HuH-7.5 (cell line): ENCODE results near the gene CAMKMT.
A peak's percentile ranks its signal among the peaks of the same experiment; 100 is the strongest.
"Not testable (repeated sequence)": the region's sequence is repeated elsewhere in the genome, so short reads cannot be mapped to it uniquely, and the experiment has no call there.

Source experiments
- DNase-seq: peaks from one replicate; pipeline ENCODE4 v3.0.0; 2011; ENCODE audit warnings: low spot score

Gene CAMKMT

DNA sequence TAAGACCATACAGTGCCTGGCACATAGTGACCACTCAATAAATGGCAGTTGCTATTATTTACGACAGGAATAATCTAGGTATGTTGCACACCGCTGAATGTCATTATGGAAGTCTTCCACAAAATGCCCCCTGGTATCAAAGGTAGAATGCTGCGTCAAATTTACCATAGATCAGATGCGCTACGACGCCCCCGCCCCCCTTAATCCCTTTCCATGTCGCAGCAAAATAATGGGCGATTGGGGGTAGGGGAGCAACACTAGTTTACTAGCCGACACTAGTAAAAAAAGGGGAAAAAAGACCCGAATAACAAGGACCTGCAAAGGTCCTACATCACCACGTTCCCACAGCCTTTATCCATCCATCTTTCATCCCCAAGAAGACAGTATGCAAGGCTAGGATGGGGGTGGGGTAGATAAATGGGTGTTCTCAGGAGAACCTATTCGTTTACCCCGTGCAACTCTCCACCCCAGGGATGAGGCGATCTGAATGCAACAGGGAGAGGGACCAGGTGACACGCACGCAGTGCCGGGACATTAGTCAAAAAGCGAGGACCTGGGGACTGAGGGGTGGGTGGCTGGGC lies 908 bp upstream of the CAMKMT start:
- DNase-seq = peak; percentile 3

DNA sequence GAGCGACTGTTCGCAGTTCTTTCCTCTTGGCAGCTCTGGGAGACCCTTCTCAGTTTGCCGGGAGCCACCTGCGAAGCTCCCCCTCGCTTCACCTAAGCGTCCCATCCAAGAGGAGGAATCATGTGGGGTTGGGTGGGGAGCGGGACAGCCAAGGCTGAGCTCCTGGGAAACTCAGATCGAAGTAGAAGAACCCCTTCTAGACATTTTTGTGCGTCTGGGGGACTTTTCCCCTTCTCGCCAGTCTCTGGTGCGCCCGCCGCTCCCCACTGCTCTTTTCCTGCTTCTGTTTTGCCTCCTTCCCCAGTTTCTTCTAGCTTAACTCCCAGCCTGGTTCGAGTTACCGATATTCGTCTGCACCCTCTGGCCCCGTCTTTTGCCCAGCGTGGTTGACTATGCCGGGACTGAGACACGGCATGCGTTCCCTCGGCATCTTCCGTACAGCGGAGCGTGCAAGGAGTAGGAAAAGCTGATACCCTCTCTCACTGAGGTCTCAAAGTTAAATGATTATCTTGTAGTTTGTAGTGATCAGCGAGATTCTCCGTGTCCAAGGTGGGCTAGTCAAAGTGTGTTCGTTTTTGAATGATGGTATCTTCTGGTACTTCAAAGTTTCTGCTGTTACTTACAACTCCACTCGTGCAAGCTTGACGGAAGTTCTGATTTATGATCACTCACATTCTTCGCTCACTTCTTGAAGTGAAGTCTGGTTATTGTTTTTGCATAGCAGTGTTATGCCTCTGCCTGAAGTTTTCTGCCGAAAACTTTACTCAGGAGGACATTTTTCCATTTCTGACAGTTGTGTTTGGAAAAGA lies 664 bp downstream of the CAMKMT start:
- DNase-seq = peak; percentile 10

DNA sequence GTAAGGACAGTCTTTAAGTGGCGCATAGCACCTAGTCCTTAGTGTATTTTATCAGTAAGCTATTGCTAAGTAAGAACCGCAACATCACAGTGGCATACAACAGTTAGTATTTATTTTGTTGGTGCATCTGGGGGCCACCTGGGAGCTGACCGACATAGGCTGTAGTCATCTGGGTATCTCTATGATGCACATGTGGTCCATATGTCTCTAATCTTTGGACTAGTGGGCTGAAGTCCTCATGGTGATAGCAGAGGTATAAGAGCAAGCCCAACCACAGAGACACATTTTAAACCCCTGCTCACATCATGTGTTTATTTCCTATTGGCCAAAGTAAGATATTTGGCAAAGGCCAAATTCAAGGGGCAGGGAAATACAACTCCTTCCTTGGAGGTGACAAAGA lies 2.9 kb downstream of the CAMKMT start:
- no peak for DNase-seq

DNA sequence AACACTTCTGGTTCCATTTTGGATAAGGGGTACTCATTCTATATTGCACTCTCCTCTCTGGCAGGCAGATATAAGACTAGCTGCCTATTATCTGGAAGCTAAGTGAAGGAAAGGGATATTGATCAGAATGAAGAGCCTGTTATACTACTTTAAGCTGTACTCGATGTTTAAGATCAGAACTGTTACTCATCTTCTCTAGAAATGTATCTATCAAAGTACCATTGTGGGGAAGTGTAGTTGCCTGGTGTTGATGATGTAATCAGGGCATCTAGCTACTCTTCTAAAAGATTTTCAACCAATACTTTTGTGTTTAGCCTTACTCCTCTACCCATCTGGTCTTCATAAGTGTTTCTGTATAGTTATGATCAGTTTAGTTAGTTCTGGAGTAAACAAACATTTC lies 5.8 kb downstream of the CAMKMT start:
- no peak for DNase-seq

DNA sequence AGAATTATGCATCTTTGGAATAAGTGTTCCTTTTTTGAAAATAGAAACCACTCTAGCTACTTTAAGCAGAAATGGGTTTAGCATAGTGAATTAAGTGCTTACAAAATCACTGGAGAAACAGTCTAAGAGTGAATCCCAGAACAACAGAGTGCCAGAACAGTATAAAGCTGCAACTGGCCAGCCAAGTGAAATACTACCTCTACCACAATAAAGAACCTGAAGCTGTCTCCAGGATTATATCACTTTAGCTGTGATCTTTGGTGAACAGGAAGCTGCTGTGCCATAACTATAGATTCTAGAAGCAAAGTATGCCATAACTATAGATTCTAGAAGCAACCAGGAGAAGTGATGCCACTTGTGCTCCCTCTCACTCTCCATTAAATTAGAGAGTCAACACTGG lies 7.6 kb downstream of the CAMKMT start:
- no peak for DNase-seq

DNA sequence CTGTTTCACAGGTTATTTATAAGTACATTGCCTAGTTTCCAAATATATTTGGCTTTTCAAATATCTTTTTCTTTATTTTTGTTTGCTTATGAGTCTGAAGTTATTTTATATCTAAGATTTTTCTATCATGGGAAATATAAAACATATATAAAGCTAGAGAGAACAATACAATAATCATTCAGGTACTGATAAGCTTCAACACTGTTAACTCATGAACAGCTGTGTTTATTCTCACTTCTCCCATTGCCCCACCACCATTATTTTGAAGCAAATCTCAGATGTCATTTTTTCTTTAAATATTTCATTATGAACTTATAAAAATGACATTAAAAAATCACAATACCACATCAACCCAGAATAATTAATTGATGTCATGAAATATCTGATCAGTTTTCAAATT lies 9.7 kb downstream of the CAMKMT start:
- DNase-seq = no peak

DNA sequence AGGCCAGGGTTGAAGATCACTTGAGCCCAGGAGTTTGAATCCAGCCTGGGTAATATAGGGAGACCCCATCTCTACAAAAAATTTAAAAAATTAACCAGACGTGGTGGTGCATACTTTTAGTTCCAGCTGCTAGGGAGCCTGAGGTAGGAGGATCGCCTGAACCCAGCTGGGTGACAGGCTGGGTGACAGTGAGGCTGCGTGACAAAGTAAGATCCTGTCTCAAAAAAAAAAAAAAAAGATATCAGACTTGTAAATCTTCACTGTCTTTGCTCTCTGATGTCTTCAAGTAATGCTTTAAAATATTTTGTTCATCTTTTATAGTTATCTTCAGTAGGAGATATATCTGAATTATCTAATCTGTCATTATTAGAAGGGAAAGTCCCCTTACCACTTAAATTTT lies 10.5 kb downstream of the CAMKMT start:
- DNase-seq = no peak

DNA sequence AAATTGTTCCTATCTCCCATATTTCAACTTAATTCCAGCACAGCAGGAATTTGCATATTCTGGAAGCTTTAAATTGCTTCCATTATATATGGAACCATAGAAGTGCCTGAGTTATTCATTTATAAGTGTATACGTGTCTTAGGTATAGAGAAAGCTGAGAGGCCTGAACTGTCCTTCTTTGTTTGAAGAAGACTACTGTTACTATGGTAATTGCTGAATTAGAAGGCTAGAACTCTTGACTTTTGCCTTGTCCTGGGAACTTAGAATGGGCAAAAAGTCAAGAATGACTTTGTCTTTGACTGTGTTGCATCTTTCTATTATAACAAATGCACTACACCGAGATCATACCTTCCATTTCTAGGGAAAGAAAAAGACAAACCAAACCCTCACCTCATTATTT lies 15.7 kb downstream of the CAMKMT start:
- DNase-seq = no peak

DNA sequence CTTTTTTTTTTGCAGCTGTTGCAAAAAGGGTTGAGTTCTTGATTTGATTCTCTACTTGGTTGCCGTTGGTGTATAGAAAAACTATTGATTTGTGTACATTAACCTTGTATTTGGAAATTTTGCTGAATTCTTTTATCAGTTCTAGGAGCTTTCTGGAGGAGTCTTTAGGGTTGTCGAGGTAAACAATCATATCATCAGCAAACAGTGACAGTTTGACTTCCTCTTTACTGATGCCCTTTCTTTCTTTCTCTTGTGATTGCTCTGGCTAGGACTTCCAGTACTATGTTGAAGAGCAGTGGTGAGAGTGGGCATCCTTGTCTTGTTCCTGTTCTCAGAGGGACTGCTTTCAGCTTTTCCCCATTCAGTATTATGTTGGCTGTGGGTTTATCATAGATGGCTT lies 23.5 kb downstream of the CAMKMT start:
- DNase-seq = not testable (repeated sequence)

DNA sequence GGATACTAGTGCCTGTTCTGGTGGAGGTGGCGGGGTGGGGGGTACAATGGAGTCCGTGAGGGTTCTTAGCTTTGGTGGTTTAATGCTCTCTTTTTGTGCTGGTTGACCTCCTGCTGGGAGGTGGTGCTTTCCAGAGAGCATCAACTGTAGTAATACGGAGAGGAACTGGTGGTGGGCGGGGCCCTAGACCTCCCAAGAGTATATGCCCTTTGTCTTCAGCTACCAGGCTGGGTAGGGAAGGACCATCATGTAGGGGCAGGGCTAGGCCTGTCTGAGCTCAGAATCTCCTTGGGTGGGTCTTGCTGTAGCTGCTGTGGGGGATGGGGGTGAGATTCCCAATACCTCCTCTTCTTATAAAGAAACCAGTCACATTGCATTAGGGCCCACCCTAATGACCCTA lies 27.1 kb downstream of the CAMKMT start:
- no peak for DNase-seq

DNA sequence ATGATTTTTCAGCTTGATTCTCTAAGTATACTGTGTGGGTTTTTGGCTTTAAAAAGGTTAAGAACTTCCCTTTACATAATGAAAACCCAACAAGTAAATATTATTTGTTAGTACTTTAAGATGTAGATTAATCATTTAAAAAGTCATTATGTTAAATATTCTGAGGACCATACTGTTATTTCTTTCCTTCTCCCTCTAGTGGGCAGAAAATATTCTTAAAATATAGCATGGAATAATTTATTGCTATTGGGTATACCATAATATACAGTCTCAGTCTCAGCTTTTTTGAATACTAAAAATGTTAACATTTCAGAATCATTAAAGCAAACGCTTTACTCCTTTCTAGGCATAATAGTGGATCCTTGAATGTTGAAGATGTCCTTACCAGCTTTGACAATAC lies 28.1 kb downstream of the CAMKMT start:
- DNase-seq = no peak

DNA sequence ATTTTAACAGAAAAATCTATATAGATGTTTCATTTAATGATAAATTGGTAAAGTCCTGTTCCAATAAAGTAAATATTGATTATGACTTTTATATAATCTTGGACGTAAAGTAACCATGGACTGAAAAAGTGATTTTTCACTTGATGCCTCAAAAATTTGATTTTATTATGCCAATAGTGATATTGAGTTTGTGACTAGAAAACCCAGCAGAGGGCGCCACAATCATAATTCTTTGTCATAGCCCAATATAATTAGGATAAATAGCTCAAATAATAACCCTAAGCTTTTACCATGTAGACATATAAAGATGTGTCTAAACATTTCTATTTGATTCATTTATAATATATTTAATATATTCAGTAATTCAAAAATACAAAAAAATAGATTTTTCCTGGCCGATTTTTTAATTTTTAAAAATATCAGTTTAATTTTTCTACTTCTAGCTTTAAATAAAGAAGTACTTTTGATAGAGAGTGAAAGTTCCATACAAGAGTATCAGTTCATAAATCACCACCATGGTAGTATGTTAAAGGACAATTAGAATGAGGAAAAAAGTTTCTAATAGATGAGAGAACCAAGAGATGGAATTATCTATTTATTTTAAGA lies 30.7 kb downstream of the CAMKMT start:
- DNase-seq = no peak

DNA sequence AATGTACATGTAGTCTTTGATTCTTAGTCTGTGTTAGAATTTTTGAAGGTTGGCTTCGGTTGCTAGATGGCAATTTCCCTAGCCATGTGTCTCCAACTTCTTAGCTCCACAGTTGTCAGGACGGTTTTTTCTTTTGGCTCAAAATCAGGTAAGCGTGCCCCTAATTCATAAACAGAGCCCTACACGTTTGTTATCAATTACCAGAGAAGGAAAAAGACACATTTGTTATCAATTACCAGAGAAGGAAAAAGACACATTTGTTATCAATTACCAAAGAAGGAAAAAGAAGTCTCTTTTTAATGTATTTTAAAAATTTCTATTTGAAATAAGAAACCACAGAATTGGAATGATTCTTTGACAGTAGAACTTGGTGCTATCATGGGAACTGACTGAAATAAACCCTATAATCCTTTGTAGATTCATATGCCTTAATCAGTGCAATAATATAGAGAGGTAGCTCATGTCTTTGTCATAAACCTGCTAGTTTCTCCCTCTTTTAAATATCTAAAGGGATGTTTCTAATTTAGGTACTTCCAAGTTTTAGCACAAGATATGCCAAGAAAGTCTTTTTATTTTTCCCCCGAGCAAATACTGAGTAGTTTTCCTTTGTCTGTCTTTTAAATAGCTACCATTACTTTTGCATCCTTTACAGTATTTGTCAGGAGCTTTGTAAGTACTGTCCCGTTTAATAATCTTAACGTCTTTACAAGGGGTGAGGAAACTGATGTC lies 35.9 kb downstream of the CAMKMT start:
- DNase-seq = no peak

DNA sequence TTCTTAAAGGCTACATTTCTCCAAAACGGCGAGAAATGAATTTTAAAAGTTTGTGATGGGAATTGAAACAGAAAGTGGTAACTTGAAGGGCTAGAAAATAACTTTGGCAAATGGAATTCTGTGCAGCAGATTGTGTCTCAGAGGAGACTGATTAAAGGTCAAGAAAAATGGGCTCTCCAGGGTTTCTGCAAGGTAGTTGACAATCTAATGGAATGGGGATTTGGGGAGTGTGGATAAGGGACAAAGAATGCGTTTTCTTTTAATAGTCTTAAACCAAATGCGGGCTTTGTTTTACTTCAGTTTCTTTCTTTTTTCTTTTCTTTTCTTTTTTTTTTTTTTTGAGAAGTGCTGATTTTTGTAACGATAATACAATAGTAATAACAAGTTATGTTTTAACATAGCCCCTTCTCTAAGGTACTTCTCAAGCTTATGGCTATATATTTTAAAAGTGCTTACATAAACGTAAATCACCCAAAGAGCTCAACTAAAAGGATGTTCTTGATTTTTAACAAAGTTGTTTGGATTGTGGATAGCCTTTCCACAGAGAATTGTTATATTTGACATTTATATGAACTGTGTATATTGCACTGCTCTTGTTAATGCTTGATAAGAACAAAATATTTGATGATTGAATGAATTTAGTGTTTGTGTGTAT lies 36.6 kb downstream of the CAMKMT start:
- no peak for DNase-seq

DNA sequence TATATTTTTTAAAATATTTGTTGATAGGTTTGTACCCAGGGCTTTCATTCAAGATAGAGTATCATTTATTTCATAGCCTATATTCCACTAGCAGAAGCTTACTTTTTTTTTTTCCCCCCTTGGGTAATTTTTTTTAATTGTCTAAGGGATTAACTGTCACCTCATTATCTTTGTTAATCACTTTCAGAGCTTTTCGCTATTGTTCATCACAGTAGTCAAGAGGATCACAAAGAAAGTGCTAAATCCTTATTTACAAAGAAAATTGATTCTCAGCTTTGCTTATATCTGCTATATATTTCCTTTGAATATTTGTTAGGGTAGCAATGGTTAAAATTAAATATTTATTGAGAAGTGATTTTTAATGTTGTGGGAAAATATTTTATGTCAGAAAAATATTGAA lies 59.0 kb downstream of the CAMKMT start:
- DNase-seq = no peak

DNA sequence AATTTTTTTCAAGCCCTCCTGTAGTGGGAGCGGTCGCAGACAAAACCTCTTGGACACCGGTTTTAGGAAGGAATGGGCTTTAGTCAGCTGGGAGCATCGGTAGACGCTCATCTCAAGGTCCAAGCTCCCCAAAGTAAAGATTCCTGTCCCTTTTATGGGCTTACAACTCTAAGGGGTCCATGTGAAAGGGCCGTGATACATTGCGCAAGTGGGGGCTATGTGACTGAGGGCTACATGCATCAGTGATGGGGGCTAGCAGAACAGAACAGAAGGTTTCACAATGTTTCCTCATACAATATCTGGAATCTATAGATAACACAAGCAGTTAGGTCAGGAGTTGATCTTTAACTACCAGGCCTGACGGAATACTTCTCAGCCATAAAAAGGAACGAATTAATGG lies 62.5 kb downstream of the CAMKMT start:
- DNase-seq = no peak

DNA sequence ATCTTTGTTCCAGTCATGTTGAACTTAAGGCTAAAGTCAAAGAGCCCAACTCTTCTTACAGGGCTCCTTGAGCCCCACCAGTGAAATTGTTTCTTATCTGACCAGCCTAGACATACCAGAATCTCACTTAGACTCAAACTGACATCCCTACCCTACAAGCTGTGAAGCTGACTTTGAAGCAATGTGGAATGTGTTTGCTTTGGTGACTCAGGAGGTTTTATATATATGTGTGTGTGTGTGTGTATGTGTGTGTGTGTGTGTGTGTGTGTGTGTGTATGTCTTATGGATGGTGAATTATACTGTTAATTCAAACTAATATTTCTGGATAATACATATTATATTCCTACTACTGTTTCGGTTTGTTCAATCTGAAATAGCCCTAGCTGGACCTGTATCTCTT lies 67.3 kb downstream of the CAMKMT start:
- DNase-seq = no peak

DNA sequence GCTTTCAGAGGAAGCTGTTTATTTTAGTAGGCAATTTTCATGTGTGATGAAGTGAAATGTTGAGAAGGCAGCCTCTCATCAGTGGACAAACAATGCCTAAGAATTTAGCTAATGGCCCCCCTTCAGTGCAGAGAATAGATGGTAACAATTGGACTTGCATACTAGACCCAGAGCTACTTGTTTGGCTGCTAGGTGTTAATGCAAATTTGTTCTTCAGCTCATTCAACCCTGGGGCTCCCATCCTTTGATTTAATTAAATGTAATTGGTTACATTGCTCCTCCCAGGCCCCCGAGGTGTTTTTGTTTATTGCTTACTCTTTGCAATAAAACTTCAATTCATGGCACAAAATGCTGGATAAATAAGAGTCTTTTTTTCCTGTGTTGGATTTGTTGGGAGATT lies 68.6 kb downstream of the CAMKMT start:
- no peak for DNase-seq

DNA sequence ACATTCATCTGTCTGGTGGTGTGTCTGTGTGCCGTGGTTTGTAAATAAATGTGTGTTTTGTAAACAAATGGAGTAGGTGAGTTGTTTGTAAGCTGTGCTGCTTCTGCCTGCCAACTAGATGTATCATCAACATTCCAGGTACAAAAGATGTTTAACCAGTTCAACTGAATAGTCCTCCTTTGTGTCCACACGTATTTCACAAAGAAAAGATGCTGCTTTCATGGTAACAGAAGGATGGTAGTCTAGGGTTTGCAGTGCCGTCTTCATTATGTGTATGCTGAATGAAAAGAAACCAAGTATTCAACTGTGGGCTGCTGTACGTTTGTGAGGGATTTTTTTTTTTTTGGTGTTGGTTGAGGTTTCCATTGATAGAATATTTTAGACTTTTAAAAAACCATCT lies 72.1 kb downstream of the CAMKMT start:
- DNase-seq = no peak

DNA sequence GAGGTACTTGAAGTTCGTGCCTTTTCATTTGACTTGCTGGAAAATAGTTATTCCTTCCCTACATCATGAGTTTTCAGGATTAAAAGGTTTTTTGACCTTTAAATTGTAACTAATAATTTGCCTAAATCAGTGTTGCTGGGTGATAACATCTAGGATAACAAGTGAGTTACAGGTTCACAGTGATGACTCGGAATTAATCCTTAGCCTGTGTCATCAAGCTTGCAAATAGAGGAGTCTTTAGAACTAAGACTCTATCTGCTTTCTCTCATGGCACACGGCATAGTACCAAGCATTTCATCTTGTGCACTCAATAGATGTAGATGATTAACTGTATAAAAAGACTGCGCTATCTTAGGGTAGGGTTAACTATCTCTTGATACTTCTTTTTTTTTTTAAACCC lies 79.5 kb downstream of the CAMKMT start:
- no peak for DNase-seq

DNA sequence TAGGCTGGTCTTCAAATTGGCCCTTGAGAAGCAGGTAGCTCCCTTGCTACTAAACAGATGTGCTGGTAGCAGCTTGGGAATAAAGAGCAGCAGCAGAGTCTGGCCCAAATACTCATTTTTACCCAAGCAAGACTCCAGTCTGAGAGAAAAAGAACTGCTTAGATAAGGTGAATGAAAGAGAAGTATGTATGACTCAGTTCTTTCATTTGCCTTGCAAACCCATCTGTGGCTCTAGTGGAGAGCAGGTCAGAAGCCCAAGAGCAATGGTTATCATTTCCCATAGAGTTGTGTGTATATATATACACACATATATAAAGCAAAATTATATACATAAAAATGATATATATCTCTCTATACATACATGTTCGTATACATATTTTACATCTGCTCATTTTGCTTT lies 80.3 kb downstream of the CAMKMT start:
- DNase-seq = no peak

DNA sequence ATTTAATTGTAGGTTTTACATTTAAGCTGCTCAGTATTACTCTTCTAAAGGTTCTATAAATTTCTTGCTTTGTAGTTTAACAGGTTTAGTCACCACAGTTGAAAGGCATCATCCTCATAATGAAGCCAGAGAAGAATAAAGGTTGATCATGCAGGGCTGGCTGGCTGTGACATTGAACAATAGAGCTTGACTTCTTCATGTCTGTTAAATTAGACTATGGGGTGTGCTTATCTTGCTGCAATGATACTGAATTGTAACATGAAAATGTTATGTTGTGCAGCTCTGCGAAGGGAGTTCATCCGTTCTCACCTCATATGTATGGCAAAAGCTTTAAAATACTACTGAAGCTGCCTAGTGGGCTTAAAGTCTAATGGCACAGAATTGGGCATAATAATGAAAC lies 81.8 kb downstream of the CAMKMT start:
- no peak for DNase-seq

DNA sequence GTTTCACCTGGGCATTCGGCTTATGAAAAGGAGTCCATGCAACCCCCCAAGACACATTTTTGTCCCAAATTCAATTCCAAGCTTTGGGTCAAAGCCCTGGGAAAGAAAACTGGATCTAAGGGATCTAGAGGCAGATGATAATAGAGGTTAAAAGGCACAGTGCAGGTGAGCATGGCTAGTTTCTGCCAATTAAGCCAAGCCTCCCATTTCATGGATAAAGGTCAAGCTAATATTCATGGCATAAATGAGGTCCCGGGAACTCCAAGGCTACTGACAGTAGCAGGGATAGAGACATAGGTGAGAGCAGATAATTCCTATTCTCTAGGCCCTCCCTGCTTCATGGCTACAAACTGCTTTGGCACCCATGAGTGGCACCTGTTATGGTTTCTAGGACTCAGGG lies 83.1 kb downstream of the CAMKMT start:
- DNase-seq = no peak
